Activated naive CD8-positive, alpha-beta T cell treated with anti-CD3 and anti-CD28 coated beads, Interleukin-2, amount 50 U/mL, for 16 hours (primary cell): ENCODE results near the gene VPS8.

Experiments
- DNase-seq: peaks from one replicate; pipeline ENCODE4 v3.0.0-alpha.2; 2020; ENCODE audit warnings: low read depth, low spot score

VPS8 gene

GRCh38 chr3:184784731-184785500 lies 27.1 kb upstream of the VPS8 start:
- no peak for DNase-seq

GRCh38 chr3:184785890-184786279 lies 26.1 kb upstream of the VPS8 start:
- no peak for DNase-seq

DNA sequence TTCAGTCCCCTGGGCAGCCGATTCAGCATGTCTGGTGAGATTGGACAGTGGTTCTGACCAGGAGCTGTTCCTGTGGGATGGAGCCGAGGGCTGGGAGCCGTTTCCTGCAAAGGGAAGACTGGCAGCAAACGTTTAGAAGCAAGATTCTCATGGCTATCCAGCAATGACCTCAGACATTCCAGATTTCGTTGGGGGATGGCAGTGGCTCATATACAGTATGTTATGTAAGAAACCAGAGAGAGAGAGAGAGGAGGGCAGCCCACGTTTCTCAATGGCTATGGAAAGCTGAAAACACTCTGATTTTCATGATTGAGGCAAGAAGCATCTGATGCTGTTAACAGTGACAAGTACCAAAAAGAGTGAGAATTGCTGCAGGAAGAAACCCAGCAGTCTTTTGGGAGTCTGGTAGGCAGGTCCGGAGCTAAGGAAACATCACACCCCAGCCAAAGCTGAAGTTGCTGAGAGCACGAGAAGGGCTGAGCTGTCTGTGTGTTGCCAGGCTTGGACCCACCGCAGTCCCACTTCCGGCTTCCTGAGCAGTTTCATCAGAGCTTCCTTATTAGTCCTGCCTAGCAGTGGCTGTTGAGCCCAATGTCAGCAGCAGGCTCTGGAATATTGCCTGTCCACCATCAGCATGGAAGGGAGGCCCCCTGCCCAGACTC lies 25.6 kb upstream of the VPS8 start:
- no peak for DNase-seq

DNA sequence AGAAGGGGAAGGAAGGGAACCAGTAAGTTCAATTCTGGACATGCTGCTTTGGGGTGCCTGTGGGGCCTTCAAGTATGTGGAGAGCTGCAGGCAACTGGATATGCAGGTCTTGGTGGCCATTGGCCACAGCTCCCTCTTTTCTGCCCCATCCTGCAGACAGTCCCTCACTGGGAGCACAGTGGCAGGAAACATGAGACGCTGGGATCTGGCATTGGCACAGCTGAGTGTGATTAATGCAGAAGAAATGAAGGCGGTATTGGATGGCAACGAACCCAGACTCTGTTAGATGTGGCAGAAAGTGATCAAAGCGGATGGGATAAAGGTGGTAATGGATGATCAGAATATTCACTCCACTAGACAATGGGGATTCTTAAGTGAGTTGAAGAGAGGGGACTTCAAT lies 23.2 kb upstream of the VPS8 start:
- no peak for DNase-seq

DNA sequence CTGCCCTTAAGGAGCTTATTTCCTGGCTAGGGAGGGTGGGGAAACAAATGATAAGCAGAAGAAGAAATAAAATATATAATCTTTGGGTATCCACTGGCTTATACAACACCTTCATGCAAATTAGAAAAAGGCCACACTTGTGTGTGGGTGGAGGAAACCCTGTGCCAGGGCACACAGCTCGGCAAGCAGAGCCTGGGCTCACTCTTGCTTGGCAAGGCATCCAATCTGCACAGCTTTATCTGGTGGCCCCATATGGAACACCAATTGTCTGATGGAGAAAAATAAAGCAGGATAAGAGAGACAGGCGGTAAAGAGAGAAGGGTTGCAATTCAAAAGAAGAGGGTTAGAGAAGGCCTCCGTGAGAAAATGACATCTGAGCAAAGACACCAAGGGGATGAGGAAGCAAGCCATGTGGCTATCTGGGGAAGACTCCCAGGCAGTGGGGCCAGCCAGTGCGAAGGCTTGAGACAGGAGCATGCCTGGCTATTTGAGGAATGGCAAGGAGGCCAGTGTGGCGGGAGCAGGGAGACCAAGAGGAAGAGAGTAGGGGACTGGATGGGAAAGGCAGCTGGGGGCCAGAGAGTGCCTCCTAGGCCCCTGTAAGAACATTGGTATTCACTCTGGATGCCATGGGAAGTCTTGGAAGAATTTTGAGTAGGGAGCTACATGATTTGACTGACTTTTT lies 22.5 kb upstream of the VPS8 start:
- DNase-seq, result no peak

GRCh38 chr3:184791171-184791570 lies 20.8 kb upstream of the VPS8 start:
- DNase-seq, result no peak

DNA sequence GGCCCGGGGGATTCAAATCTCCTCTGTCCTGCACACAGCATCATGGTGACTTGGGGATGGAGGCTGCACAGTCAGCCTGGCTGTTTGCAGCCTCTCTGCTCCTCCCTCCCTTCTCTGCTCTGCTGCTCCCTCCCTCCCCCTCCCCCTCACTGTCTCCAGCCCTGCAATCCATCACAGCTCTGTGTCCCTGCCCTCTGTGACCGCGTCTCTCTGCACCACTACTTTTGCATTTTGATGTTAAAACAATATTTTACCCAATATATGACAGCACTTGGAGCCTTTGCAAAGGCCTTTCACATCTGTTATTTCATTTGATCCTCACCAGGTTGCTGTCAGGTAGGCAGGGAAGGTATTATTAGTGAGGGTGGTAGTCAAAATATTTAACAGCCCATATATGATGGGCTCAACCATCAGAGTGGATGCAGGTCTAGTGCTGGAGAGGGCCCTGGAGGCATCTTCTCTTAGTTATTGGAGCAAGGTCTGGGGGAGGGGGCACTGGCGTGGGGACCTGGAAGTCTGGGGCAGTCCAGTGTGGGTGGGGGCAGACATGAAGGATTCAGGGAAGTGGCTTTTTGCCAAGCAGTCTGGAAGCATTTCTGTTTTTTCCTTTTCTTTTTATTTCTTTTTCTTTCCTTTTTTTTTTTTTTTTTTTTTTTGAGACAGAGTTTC lies 16.3 kb upstream of the VPS8 start:
- no peak for DNase-seq

GRCh38 chr3:184796551-184796950 lies 15.4 kb upstream of the VPS8 start:
- DNase-seq, result no peak

- no peak for DNase-seq
These were observed 15.0 kb upstream of the VPS8 start for GRCh38 chr3:184796954-184797353.

DNA sequence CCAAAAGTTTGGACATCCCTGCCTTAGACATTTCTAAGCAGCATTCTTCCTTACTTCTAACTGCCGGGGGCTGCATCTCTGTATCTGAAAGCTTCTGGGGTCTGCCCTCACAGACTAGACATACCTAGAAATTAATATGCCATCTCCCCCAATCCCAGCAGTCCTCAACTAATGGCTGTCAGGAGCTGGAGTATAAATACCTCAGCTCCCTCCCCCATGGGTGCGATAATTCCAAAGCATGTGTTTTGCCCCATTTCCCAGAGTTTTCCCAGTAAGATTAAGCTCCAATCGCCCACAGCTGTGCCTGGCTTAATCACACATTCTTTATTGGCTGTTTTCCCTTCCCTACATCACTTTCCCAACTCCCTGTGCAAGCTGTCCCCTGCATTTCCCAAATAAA lies 13.8 kb upstream of the VPS8 start:
- no peak for DNase-seq

- no peak for DNase-seq
These were observed 11.5 kb upstream of the VPS8 start for GRCh38 chr3:184800349-184800930.

DNA sequence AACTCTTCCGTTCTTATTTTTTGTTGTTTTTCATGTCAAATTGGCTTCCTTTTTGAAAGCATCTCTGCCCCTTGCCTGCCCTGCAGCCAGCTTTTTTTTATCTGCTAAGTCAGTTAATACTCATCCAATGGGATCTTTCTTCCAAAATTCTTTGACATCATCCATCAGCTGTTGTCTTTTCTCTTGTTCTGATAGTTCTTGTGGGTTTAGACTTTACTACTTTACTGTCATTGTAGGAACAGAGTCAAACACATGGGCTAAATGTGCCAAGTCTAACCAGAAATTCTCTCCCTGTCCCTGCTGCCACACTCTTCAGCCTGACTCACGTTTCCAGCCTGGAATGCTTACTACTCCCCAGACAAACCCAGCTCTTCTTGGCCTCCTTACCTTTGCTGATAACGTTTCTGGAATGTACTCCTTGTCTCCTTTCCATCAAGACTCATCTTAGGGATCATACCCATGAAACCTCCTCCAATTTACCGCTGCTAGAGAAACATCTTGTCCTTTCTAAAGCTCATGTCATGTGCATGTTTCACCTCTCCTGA lies 10.7 kb upstream of the VPS8 start:
- DNase-seq, result no peak

DNA sequence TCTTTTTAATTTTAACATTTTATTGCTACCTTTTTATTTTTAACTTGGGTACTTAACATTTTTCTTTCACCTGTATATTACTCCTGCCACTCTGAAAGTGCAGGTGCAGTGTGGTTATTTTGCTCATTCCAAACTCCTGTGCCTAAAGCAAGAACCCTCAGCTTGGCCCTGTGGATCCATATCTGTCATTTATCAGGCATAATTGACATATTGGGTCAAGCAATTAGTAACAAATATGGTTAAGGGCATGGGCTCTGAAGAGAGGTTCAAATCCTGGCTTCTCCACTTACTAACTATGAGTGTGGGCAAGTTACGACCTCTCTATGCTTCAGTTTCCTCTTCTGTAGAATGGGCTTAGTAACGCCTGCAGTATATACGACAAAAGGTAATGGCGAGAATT lies 9.8 kb upstream of the VPS8 start:
- no peak for DNase-seq

DNA sequence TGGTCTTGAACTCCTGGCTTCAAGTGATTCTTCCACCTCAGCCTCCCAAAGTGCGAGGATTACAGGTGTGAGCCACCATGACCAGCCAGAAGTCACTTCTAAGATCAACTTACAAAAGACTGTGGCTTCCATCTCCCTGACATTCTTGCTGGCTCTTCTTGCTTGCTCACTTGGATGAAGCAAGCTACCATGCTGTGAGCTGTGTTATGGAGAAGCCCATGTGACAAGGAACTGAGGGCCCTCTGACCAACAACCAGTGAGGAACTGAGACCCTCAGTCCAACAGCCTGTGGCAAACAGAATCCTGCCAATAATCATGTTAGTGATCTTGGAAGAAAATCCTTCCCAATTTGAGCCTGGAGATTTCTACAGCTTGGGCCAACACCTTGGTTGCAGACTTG lies 7.2 kb upstream of the VPS8 start:
- no peak for DNase-seq

GRCh38 chr3:184805351-184806038 lies 6.5 kb upstream of the VPS8 start:
- no peak for DNase-seq

- no peak for DNase-seq
These were observed 5.2 kb upstream of the VPS8 start for GRCh38 chr3:184806567-184807271.

- DNase-seq, result no peak
These were observed 4.4 kb upstream of the VPS8 start for GRCh38 chr3:184807549-184807948.

GRCh38 chr3:184808021-184808420 lies 3.9 kb upstream of the VPS8 start:
- DNase-seq, result no peak

GRCh38 chr3:184810146-184810545 lies 1.8 kb upstream of the VPS8 start:
- no peak for DNase-seq

DNA sequence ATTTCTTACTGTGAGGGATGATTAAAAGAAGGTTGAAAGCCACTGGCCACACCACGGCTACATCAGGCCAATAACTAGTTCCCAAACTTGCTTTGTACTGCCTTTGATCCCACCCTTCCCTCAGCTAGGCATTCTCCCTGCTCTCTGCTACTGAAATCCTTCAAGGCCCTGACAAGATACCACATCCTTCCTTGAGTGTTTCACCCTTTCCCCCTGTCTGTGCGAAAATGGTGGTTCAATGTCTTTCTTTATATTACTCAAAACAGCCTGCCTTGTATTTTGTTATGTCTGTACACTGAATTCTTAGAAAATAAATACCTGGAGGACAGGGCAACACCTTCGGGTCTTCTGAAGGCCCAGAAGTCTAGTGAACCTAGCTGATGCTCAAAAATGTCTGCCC lies 932 bp upstream of the VPS8 start:
- DNase-seq, result no peak

- no peak for DNase-seq
These were observed 335 bp upstream of the VPS8 start for GRCh38 chr3:184811663-184811998.
